ENCODE data around the gene PELI2. TPM values are rescaled to one million over a fixed set of nuclear protein-coding genes. Genes with fewer than 3 reads are reported as not detected.
"Not testable (repeated sequence)": the region's sequence is repeated elsewhere in the genome, so short reads cannot be mapped to it uniquely, and the experiment has no call there.

Gene PELI2
- total RNA-seq, 1 donor from 2014 or later, result 13.2 TPM

DNA sequence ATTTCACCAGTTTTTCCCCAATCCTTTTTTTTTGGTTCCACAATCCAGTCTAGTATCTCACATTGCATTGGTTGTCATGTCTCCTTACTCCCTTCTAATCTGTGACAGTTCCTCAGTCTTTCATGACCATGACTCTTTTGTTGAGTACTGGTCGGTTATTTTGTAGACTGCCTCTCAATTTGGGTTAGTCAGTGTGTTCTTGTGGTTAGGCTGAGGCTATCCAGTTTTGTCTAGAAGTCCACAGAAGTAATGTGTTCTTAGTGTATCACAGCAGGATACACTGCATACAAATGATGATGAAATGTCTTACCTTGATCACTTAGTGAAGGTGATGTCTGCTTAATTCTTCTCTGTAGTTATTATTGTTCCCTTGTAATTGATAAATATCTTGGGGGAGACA lies 24.8 kb downstream of the PELI2 start:
- DNase-seq, result no peak

DNA sequence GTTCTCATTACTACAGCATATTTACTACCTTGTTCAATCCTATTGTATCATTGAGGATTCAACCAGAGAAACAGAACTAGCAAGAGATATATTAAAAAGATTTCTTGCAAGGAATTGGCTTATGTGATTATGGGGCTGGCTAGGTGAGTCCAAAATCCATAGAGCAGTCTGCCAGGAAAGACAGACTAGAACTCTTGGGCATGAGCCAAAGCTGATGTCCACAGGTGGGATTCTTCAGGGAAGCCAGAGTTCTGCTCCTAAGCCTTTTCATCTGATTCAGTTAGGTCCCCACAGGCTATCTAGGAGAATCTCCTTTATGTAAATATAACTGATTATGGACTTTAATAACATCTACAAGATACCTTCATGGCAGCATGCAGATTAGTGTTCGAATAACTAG lies 26.0 kb downstream of the PELI2 start:
- no peak for DNase-seq

GRCh38 chr14:56145181-56145769 lies 27.1 kb downstream of the PELI2 start:
- DNase-seq, result no peak

GRCh38 chr14:56145965-56146364 lies 27.8 kb downstream of the PELI2 start:
- no peak for DNase-seq

DNA sequence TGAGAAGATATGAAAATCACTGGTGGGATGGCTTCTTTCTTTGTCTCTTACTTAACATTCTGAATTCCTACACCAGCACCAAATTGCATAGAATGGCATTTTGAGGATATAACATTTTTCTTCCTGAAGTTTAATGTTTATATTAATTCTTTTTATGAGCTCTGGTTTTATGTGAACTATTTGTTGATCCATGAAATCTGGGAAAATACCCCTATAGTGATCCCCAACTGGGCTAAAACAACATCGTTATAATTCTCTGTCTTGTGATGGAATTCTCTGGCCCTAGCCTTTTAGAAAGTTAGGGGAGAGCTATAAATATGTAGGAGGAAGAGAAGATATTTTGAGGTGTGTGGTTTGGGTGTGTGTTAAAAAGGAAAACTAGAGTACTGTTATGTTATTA lies 29.2 kb downstream of the PELI2 start:
- DNase-seq, result no peak

GRCh38 chr14:56147986-56148901 lies 30.0 kb downstream of the PELI2 start:
- DNase-seq, result no peak

DNA sequence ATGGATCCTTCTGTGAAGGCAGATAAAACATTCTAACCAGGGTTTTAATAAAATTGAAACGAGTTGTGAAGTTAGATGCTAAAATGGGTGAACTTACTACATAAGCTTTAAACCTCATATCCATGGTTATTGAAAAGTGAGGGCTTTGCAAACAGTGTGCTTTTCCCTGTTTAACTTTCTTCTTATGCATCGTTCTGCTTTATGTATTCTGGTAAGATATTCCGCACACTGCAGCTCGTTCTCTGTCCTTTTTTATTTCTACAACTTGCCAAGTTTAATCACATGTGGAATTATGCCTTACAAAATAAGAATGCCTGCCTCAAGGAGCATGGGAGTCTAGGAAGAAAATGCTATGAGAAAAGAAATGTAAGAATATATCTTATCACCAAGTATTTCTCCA lies 30.9 kb downstream of the PELI2 start:
- DNase-seq, result no peak

DNA sequence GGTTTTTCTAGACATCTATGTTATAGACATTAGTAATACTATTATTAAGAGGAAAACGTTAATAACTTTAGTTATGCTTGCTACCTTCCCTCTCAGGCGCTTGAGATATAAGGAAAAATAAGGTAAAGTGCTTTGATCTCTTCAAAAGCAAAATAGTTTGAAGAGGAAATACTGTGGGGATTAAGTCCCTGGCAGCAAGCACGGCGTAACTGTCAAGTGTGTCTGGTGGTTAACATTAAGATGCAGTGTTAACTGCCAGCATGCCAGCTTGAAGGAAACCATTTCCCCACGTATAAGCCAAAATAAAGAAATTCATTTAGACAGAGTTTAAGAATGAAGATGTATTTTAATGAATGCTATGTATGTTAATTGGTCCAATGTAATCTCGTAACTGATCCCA lies 31.8 kb downstream of the PELI2 start:
- no peak for DNase-seq

DNA sequence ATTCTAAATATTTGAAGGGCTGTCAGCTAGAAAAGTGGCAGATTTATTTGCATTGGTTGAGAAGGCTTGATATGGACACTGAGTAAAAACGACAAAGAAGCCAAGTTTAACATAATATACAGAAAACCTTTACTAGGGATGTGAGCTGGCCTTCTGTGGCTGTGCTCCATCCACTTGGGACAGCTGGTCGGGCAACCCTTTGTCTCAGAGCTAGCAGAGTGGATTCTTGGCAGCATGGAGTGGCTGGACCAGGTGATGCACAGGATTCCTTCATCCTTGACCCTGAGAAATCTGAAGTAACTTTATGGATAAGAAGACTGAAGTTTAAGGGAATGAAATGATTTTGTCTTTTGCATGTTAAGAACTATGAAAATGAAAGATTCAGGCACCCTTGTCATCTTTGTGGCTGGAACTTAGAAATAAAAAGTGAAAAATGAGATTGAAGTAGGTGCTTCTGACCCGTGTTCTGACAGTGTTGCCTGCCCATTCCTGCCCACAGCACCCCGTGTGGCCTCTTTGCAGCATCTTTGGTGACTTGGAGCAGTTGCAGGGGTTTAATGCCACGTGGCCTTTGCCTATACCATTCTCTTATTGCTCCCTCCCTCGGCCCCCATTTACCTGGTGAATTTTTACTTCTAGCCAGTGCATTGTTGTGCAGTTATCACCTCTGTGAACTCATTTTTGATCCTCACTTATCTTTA lies 32.6 kb downstream of the PELI2 start:
- DNase-seq, result no peak

DNA sequence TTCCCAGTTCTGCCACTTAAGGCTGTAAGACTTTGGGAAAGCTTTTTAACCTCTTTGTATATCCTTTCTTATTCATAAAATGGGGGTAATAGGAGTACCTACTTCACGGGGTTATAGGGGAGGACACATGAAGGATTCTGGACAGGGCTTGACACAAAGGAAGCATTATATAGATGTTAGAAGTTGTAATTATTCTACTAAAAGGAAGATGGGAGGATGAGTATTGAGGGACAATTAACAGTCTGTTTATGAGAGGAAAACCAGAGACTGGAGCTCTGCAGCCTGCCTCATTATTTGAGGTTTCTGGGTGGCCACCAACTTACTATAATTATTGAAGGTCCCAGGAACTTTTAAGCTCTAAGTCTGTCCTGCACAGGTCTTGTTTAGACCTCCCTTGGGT lies 34.0 kb downstream of the PELI2 start:
- no peak for DNase-seq

DNA sequence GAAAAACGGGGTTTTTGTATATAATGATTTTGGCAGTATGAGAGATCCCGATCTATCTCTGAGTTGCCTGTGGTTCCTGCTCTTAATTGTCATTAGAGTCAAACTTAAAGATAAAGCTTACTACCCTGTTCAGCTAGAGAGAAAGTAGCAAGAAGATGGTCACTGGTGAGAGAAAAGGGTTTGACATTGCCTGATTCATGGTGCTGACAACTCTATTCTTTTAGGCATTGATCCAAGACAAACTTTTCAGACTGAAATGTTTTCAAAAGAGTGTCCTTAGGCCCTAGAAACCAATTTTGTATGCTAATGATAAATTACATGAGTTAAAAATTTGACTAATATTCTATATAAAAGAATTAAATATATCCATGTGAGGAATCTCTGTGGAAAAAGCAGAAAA lies 35.1 kb downstream of the PELI2 start:
- DNase-seq, result no peak

DNA sequence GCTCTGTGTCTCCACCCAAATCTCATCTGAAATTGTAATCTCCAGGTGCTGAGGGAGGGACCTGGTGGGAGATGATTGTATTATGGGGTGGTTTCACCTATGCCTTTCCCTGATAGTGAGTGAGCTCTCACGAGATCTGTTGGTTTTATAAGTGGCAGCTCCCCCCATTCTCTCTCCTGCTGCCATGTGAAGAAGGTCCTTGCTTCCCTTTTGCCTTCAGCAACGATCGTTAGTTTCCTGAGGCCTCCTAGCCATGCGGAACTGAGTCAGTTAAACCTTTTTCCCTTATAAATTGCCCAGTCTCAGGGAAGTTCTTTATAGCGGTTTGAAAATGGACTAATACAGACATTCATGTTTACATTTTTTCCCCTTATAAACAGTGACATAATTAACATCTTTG lies 36.1 kb downstream of the PELI2 start:
- no peak for DNase-seq

- no peak for DNase-seq
Measured at GRCh38 chr14:56156096-56156495, 37.9 kb downstream of the PELI2 start.

DNA sequence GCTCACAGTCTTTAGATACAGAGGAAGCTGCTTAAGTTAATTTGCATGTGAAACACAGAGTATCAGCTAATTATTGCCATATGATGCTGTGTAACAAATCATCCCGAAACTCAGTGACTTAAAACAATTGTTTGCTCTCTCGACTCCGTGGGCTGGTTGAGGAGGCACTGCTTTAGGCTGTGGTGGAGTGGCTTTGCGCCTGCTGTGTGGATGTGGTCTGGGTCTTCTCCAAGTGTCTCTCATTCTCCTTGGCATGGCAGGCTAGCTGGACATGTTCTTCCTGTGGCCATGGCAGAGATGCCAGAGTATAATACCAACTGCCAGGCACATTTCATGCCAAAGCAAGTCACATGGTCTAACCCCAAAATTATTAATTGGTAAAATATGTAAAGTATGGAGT lies 40.9 kb downstream of the PELI2 start:
- DNase-seq, result no peak

GRCh38 chr14:56160088-56160487 lies 41.9 kb downstream of the PELI2 start:
- DNase-seq, result no peak

DNA sequence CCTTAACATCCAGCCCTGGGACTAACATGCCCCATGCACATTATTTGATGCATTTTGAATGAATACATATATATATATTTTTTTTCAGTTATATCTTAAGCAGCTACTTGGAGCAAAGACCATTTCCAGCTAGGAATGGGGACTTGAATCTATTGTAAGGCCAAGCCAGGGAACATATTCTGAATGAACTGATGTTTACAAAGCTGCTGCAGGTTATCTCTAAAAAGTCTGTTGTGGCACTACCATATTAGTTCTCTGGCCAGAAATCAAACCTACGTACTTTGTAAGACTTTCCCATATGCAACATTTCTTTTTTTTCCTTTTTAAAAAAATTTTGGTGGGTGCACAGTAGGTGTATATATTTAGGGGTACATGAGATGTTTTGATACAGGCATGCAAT lies 43.4 kb downstream of the PELI2 start:
- DNase-seq, result no peak

- no peak for DNase-seq
Measured at GRCh38 chr14:56162476-56162875, 44.3 kb downstream of the PELI2 start.

DNA sequence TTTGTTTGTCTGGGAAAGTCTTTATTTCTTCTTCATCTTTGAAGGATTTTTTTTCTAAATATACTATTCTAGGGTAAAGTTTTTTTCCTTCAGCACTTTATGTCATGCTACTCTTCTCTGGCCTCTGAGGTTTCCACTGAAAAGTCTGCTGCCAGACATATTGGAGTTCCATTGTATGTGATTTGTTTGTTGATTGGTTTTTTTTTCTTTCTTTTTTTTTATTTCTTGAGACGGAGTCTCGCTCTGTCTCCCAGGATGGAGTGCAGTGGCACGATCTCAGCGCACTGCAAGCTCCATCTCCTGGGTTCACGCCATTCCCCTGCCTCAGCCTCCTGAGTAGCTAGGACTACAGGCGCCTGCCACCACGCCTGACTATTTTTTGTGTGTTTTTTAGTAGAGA lies 48.4 kb downstream of the PELI2 start:
- DNase-seq, result not testable (repeated sequence)

DNA sequence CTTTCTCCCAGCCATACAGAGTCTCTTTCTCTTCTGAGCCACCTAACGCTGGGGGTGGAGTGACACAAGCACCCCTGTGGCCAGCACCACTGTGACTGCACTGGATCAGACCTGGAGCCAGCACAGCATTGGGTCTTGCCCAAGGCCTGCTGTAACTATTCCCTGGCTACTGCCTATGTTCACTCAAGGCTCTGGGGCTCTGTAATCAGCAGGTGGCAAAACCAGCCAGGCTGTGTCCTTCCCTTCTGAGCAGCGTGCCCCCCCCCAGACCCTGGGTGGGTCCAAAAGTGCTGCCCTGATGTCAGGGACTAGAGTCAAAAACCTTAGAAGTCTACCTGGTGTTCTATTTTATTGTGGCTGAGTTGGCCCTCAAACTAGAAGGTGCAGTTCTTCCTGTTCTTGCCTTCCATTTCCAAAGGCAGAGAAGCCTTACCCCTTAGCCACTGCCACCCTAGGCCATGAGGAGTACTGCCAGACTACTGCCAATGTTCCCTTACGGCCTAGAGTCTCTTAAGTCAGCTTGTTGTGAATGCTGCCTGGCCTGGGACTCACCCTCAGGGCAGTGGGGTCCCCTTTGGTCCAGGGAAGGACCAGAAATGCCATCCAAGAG lies 49.9 kb downstream of the PELI2 start:
- no peak for DNase-seq

DNA sequence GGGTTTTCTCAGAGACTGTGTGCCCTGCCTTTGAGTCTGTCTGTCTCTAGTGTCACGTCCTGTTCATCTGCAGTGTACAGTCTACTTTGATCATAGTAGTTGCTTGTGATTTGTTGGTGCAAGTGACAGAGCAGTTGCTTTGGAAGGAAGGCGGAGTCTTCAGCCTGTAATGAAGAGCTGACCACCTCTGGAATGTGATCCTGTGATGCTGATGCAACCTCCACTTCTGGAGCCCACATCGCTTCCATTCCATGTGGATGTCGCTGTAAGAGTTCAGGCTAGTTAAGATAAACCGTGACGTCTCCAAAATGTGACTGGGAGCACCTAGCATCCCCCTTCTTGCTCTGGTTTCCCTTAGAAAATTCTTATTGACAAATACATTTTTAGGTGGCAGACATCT lies 51.8 kb downstream of the PELI2 start:
- no peak for DNase-seq

DNA sequence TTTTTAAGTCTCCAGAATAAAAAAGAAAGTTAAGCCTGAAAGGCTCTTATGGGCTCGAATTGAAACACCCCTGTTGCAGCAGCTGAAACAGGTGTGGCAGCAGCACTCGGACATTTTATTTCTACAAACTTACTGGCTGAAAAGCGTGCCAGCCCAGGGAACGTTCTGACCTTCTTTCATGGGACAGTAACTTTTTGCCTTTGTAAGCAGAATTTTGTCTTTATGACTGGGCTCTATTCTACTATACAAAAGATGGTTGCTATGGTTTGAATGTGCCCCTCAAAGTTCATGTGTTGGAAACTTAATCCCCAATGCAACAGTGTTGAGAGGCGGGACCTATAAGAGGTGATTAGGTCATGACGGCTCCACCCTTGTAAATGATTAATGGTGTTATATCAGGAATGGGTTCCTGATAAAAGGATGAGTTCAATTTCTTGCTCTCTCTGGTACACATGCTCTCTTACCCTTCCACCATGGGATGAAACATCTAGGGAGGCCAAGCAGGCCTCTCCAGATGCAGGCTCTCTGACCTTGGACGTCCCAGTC lies 52.7 kb downstream of the PELI2 start:
- no peak for DNase-seq

DNA sequence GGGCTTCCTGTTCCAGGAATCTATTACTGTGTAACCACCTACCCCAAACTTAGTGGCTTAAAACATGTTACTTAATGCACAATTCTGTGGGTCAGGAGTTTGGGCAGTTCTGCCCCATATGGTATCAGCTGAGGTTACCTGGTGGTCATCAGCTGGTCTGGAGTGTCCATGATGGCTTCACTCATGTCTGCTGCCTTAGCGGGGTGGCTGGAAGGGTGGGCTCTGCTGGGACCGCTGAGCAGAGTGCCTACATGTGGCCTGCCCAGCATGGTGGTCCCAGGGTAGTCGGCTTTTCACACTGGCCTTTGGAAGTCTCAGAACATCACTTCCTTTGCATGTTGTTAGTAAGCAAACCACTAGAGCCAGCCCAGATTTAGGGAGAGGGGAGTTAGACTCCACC lies 53.9 kb downstream of the PELI2 start:
- no peak for DNase-seq

GRCh38 chr14:56172571-56172971 lies 54.4 kb downstream of the PELI2 start:
- no peak for DNase-seq

Data from tongue (tissue), 2 donors.